Upper lobe of left lung (tissue), 4 donors: Measurements from ENCODE around the gene RYR3.

ENCODE experiments used
- CTCF ChIP-seq, 6 experiments: fragments of 450-650 bp in 4 of 6; fragments of 200-600 bp in 2 of 6; sonication (generic) in 2 of 6; IDR thresholded peaks; one replicate each; pipeline ENCODE4 v1.5.1; 2016 to 2019; ENCODE audit warnings: antibody characterized with exemption in 6 of 6
- EP300 ChIP-seq, 4 donors: sonication (generic); formaldehyde crosslinking; IDR thresholded peaks; one replicate each; pipeline ENCODE4 v1.5.1; 2017; ENCODE audit warnings: antibody characterized with exemption in 4 of 4, control low read depth in 2 of 4
- POLR2A ChIP-seq, 4 donors: fragments of 450-650 bp; IDR thresholded peaks; one replicate each; pipeline ENCODE4 v1.5.1; 2016 to 2017; ENCODE audit warnings: antibody characterized with exemption in 4 of 4, mild to moderate bottlenecking in 2 of 4
- POLR2AphosphoS5 ChIP-seq, 2 donors: sonication (generic); formaldehyde crosslinking; IDR thresholded peaks; one replicate each; pipeline ENCODE4 v1.5.1; 2017; ENCODE audit warnings: antibody characterized with exemption in 2 of 2

- TF ChIP-seq CTCF (IDR thresholded peaks at IDR 0.05) (no peak), POLR2A (IDR thresholded peaks at IDR 0.05) (no peak), POLR2AphosphoS5 (IDR thresholded peaks at IDR 0.05) (no peak), EP300 (IDR thresholded peaks at IDR 0.05) (no peak)
Measured at GRCh38 chr15:33810073-33810595, 499.4 kb downstream of the RYR3 start.
